GM19043 (cell line): ENCODE data around the gene KIAA1671.

Experiments
- ATAC-seq: cut with Tn5 transposase; IDR thresholded peaks from one replicate; pipeline ENCODE4 v1.9.1; 2021; ENCODE audit warnings: low read depth; ENCODE audit not compliant: unreplicated experiment

KIAA1671 gene

GRCh38 chr22:24977370-24978221 lies 25.1 kb downstream of the KIAA1671 start:
- ATAC-seq: no peak

DNA sequence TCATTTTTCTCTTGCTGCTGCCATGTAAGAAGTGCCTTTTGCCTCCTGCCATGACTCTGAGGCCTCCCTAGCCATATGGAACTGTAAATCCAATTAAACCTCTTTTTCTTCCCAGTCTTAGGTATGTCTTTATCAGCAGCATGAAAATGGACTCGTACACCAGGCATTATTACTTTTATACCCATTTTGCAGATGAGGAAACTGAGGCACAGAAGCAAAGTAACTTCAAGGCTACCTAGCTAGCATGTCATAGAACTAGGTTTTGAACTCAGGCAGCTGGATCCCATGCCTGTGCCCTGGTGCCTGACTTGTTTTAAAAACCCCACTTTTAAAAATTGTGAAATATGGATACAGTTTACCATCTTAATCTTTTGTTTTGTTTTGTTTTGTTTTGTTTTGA lies 25.8 kb downstream of the KIAA1671 start:
- no peak for ATAC-seq

DNA sequence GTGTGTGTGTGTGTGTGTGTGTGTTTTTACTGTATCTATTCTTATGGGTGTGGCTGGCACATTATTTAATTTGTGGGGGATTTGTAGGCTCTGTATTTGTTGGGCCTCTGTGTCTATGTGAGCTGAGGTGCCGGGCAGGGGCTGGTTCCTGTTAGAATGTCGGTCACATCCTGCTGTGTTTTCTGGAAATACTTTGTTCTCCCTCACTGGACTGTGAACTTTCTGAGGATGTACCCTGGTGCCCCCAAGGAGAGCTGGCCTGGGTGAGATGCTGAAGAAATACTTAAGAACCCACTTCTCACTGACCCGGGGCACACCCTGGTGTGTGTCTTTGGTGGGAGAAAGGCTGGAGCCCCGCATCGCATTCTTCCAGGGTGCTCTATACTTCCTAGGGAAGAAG lies 28.6 kb downstream of the KIAA1671 start:
- ATAC-seq: no peak

DNA sequence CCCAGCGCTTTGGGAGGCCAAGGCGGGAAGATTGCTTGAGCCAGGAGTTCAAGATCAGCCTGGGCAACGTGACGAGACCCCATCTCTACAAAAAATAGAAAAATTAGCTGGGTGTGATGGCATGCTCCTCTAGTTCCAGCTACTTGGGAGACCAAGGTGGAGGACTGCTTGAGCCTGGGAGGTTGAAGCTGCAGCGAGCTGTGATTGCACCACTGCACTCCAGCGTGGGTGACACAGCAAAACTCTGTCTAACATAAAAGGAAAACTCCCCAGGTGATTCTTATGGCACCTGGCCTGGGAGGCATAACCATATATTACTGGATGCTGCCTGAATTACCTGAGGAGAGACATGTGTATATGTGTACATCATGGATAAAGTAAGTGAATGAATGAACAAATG lies 29.1 kb downstream of the KIAA1671 start:
- ATAC-seq: no peak

DNA sequence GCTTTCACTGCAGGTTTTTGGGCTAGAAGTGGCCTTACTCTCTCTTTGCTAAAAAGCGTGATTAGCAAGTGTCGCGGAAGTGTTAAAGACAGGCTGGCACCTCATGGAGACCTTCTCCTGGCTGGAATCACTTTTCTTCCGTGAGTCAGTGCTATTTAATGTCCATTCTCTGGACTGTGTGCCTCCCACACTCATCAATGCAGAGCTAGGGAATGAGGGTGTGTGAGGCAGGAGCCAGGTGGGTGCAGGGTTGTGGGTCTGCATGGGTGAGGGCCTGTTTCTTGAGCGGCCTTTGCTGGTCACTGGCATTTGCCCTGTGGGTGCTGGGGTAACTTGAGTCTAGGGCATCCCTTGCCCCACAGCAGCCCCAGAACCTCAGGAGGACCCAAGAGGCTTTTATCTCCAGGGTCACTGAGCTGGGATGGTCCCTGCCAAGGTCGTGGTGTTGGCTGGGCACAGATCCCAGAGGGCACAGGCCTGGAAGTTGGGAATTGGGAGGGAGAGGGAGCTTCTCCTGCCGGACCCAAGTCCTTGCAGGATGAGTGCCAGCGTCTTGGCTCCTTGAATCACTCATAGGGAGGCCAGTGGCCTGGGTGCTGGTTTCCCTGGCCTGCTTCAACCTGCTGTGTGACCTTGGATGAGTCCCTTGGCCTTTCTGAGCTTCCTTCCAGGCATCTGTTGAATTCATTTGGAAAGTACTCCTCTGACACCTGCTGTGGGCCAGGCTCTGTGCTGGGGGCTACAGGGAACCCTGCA lies 30.0 kb downstream of the KIAA1671 start:
- no peak for ATAC-seq

DNA sequence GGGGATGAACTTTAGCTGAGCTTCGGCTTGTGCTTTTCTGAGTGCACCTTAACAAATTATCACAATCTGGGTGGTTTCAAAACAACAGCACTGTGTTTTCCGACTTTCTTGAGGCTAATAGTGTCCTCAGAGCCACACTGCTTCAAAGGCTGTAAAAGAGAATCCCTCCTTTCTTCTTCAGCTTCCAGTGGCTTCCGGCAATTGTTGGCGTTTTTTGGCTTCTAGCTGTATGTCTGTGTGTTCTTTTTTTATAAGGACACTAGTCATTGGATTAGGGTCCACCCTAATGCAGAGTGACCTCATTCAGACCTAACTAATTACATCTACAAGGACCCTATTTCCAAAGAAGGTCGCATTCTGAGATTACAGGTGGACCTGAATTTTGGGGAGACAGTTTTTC lies 30.6 kb downstream of the KIAA1671 start:
- ATAC-seq: no peak

DNA sequence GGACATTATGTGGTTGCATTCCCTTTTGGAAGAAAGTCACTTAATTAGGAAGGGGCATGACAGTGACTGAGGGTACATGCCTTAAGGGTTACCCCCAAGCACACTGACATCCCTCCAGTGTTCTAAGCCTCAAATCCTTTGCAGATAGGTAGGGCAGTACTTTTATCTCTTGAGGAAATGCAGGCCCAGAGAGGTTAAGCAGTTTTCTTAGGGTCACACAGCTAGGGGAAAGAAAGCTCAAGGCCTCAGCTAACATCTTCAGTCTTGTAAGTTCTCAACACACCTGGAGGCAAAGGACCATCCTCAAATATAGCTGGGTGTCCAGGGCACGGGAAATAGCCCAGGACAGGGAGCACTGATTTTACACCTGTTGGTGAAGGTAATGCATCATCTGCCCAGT lies 31.6 kb downstream of the KIAA1671 start:
- no peak for ATAC-seq

- ATAC-seq: no peak
Measured at GRCh38 chr22:24985826-24986214, 33.3 kb downstream of the KIAA1671 start.

GRCh38 chr22:24986816-24987215 lies 34.3 kb downstream of the KIAA1671 start:
- ATAC-seq: no peak

DNA sequence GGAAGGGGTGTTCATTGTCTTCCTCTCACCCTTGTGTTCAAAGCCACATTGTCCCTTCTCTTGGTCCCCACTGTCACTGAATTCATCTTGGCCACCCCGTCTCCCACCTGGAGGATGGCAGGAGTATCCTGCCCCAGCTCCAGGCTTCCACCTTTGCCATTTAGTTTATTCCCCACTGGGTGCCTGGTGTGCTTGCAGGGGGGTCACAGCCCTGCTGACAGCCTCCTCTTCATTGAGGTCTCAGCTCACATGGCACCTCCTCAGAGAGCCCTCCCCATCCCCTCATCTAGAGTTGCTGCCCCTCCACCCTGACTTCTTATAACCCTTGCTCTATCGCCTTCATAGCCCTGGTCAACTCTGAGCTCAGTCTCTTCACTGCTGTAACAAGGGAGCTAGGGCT lies 36.6 kb downstream of the KIAA1671 start:
- ATAC-seq: no peak

GRCh38 chr22:24989541-24989951 lies 37.0 kb downstream of the KIAA1671 start:
- ATAC-seq: no peak

GRCh38 chr22:24990344-24990905 lies 37.9 kb downstream of the KIAA1671 start:
- no peak for ATAC-seq

- no peak for ATAC-seq
Measured at GRCh38 chr22:24992946-24993345, 40.4 kb downstream of the KIAA1671 start.

DNA sequence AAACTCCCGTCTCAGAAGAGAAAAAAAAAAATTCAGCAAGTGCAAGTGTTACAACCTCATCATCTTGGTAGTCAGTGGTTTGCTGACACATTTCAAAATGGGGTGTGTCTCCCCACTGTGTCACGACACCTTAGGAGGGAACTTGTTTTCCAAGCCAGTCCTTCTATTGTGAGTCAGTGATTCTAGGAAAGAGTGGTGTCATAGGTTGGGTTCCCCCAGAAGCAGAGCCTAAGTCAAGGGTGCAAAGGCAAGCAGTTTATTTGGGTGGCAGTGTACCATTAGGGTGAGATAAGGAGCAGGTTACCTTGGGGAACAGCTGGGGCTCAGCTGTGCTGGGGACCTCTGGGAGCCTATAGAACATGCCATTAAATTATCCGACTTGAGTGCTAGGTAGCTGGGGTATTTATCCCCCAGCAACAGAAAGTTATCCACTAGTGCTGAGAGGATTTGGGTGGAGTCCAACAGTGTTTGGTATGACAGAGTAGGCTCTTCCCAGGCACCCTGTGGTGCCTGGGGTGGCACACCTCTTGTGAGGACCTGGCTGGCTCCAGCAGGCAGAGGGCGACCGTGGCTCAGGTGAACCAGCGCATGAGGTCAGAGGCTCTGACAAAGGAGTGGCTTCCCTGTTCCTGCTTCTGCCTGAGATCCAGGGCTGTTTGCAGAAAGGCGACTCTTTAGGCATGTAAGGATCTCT lies 41.7 kb downstream of the KIAA1671 start:
- ATAC-seq: no peak

GRCh38 chr22:24995649-24996180 lies 43.2 kb downstream of the KIAA1671 start:
- no peak for ATAC-seq

DNA sequence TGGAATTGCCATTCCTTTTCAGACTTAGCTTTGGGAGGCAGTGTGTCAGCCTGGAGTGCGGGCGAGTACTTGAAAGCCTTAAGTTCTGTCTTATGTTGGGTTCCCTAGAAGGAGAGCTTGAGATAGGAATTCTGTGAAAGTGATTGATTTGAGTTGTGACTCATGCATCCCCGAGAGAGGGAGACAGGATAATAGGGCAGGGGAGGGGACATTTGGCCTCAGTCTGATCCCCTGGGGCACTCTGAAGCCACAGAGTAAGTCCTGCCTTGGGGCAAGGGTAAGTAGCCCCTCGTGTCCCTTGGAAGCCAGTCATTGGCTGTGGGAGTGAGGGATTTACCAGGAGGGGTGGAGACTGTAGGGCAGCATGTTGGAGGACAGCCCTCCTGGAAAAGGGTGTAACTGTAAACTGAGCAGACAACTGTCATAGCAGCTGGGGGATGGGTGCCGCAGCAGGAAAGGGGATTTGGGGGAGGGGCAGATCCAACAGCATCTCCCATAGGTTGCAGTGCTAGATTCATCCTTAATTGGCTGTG lies 44.0 kb downstream of the KIAA1671 start:
- no peak for ATAC-seq

- no peak for ATAC-seq
Measured at GRCh38 chr22:24997023-24997422, 44.5 kb downstream of the KIAA1671 start.

DNA sequence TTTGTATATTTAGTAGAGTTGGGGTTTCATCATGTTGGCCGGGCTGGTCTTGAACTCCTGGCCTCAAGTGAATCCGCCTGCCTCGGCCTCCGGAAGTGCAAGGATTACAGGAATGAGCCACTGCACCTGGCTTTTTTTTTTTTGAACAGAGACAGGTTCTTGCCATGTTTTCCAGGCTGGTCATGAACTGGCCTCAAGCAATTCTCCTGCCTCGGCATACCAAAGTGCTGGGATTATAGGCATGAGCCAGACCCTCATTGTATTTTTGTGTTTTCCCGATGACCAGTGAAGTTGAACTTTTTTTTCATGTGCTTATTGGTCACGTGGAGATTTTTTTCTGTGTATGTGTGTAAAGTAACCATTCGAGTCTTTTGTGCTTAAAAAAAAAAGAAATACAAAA lies 48.2 kb downstream of the KIAA1671 start:
- ATAC-seq: no peak

DNA sequence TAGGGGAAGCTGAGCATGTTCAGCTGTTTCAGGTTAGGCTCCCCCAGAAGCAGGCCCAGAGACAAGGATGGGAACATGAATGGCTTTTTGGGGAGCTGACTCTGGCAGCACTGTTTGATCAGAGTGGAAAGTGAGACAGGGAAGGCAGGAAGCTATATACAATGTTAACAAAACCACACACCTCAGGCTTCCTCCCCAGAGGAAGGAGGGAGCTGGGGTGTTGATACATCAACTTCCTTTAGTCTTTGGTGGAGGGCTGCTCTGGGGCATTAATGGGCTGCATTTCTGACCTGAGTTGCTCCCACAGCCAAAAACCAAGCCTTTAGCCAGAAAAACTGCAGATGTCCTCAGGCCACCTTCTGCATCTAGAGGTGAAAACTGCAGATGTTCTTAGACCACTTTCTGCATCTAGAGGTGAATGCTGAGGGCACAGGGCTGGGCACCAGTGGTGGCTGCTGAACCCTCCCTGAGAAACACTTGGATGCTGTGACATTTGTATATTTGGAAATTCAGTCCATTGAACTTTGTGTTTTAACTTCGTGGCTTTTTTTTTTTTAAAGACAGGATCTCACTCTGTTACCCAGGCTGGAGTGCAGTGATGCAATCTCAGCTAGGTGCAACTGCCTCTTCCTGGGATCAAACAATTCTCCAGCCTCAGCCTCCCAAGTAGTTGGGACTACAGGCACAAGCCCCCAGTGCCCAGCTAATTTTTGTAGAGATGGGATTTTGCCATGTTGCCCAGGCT lies 49.9 kb downstream of the KIAA1671 start:
- ATAC-seq: no peak

- no peak for ATAC-seq
Measured at GRCh38 chr22:25006354-25006753, 53.8 kb downstream of the KIAA1671 start.
